Naive thymus-derived CD8-positive, alpha-beta T cell (primary cell): Measurements from ENCODE around the gene PCED1A. TPM values are rescaled to one million over a fixed set of nuclear protein-coding genes. Genes with fewer than 3 reads are reported as not detected.
A peak's percentile ranks its signal among the peaks of the same experiment; 100 is the strongest.

Experiments
- ATAC-seq, 2 donors: fragments of 150-1000 bp; cut with Tn5 transposase in 1 of 2; sonication (Bioruptor Pico), chemical (Tn5 transposase) in 1 of 2; 1 replicate in 1 of 2; 2 replicates in 1 of 2; pipeline ENCODE4 v1.10.0; 2021; ENCODE audit warnings: mild to moderate bottlenecking in 2 of 2, moderate library complexity in 2 of 2
- POLR2A ChIA-PET: fragments of 350-600 bp; sonication (Branson Sonifier 250); formaldehyde crosslinking; loops from one replicate; lab custom pipeline; 2021; ENCODE audit warnings: antibody characterized with exemption; lab: Charles Lee
- DNase-seq, 10 donors: peaks; one replicate each; pipeline versions ENCODE4 v3.0.0 to v3.0.0-alpha.2; 2020 to 2022
- H3K27ac Mint-ChIP-seq, 10 donors: one replicate each; pipeline ENCODE4 v1.8.0; 2020 to 2022; ENCODE audit warnings: mild to moderate bottlenecking in 10 of 10, mixed read lengths in 10 of 10, moderate library complexity in 4 of 10, inconsistent platforms in 1 of 10
- H3K27me3 Mint-ChIP-seq, 5 donors: one replicate each; pipeline ENCODE4 v1.8.0; 2021 to 2022; ENCODE audit warnings: mixed read lengths in 5 of 5
- H3K36me3 Mint-ChIP-seq, 3 donors: one replicate each; pipeline ENCODE4 v1.8.0; 2020 to 2022; ENCODE audit warnings: mixed read lengths in 3 of 3, mild to moderate bottlenecking in 2 of 3, inconsistent platforms in 1 of 3
- H3K4me1 Mint-ChIP-seq, 4 donors: one replicate each; pipeline ENCODE4 v1.8.0; 2021 to 2022; ENCODE audit warnings: mixed read lengths in 4 of 4
- H3K4me3 Mint-ChIP-seq, 10 donors: one replicate each; pipeline ENCODE4 v1.8.0; 2020 to 2022; ENCODE audit warnings: mild to moderate bottlenecking in 10 of 10, mixed read lengths in 10 of 10, moderate library complexity in 6 of 10, inconsistent platforms in 1 of 10
- H3K9me3 Mint-ChIP-seq, 9 donors: one replicate each; pipeline ENCODE4 v1.8.0; 2020 to 2022; ENCODE audit warnings: mixed read lengths in 9 of 9, mild to moderate bottlenecking in 3 of 9, inconsistent platforms in 1 of 9, moderate library complexity in 1 of 9
- polyA plus RNA-seq, 3 donors: library from polyadenylated mRNA; unstranded; fragments of 300-500 nt; fragmentation: Illumina TruSeq; gene quantifications; one replicate each; pipeline ENCODE4 v1.2.3, GENCODE V29; 2021
- total RNA-seq, 8 experiments: library from RNA in 2 of 8; stranded (reverse) in 2 of 8; gene quantifications; one replicate each; pipeline ENCODE4 v1.2.3 and lab custom pipeline; 2021 to 2026

The PCED1A gene
- total and polyA plus RNA-seq, 5 experiments from 2014 or later = 21.9 to 101 (median 29.6) TPM

GRCh38 chr20:2799688-2800520 is 40.6 kb downstream of the PCED1A start:
- no peaks in the 10 kb centered on the region for H3K9me3 Mint-ChIP-seq

DNA sequence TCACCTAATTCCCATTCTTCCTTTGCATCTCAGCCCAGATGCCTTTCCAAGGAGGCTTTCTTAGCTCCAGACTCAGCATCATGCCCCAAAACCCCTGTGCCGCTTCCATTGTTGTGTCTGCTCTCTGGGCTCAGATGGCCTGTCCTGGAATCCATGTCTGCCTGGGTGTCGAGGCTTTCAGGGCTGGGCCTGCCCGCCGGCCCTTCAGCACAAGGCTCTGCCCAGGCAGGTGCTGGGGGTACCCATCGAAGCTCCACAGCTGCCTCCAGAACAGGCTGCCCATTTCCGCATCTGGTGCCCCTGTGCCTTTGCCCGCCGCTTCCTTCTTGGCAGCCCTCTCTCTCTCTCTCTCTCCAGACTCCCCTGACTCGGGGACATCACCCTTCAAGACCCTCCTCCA is 41.2 kb downstream of the PCED1A start:
- peak in 1 of 2 donors; percentile 21 for ATAC-seq

More at GRCh38 chr20:2799688-2800520, 40.6 kb downstream of the PCED1A start:
- DNase-seq = peak in 2 of 10 donors; percentile 9 to 17
- ATAC-seq = peak; percentile 30 to 50
- H3K27ac Mint-ChIP-seq = peak overlapping the region in 7 of 10 donors; percentile 1 to 97 (median 61)
- peaks cover 37 to 83% (median 55%) of the 10 kb centered on the region in 5 donors for H3K27me3 Mint-ChIP-seq
- H3K4me1 Mint-ChIP-seq = peaks cover 19 to 30% (median 28%) of the 10 kb centered on the region in 4 donors
- POLR2A ChIA-PET = interaction anchor here (0.6 to 1.2 kb wide), 3 partner anchors 40 to 1073 kb away, joined by 4 to 7 read pairs (median 4); partner anchors contain the start of gene PCED1A
- peak overlapping the region; percentile 78 to 97 (median 90) for H3K4me3 Mint-ChIP-seq
- H3K36me3 Mint-ChIP-seq = peaks cover 0 to 6% (median 0%) of the 10 kb centered on the region in 3 donors

GRCh38 chr20:2798814-2799213 is 41.6 kb downstream of the PCED1A start:
- no peak for DNase-seq
- Mint-ChIP-seq H3K36me3 (peaks cover 0 to 6% (median 0%) of the 10 kb centered on the region in 3 donors), H3K27ac (peak overlapping the region in 1 of 10 donors; percentile 80), H3K4me3 (peak overlapping the region; percentile 78 to 97 (median 90)), H3K9me3 (no peaks in the 10 kb centered on the region), H3K27me3 (peaks cover 34 to 72% (median 49%) of the 10 kb centered on the region in 5 donors), H3K4me1 (peaks cover 19 to 30% (median 28%) of the 10 kb centered on the region in 4 donors)
- POLR2A ChIA-PET = interaction anchor here (1.2 kb wide), 1 partner anchor 66 kb away, joined by 4 read pairs; no protein-coding TSS in a partner anchor
- no peak for ATAC-seq

More for the DNA sequence above, 41.2 kb downstream of the PCED1A start:
- H3K27ac Mint-ChIP-seq = peak overlapping the region in 4 of 10 donors; percentile 19 to 97 (median 78)
- DNase-seq = no peak
- H3K4me3 Mint-ChIP-seq = peak overlapping the region; percentile 78 to 97 (median 90)
- peaks cover 35 to 76% (median 52%) of the 10 kb centered on the region in 5 donors for H3K27me3 Mint-ChIP-seq
- POLR2A ChIA-PET = interaction anchor here (1.2 kb wide), 1 partner anchor 66 kb away, joined by 4 read pairs; no protein-coding TSS in a partner anchor
- H3K4me1 Mint-ChIP-seq = peaks cover 19 to 30% (median 28%) of the 10 kb centered on the region in 4 donors
- H3K9me3 Mint-ChIP-seq = no peaks in the 10 kb centered on the region
- peaks cover 0 to 6% (median 0%) of the 10 kb centered on the region in 3 donors for H3K36me3 Mint-ChIP-seq

DNA sequence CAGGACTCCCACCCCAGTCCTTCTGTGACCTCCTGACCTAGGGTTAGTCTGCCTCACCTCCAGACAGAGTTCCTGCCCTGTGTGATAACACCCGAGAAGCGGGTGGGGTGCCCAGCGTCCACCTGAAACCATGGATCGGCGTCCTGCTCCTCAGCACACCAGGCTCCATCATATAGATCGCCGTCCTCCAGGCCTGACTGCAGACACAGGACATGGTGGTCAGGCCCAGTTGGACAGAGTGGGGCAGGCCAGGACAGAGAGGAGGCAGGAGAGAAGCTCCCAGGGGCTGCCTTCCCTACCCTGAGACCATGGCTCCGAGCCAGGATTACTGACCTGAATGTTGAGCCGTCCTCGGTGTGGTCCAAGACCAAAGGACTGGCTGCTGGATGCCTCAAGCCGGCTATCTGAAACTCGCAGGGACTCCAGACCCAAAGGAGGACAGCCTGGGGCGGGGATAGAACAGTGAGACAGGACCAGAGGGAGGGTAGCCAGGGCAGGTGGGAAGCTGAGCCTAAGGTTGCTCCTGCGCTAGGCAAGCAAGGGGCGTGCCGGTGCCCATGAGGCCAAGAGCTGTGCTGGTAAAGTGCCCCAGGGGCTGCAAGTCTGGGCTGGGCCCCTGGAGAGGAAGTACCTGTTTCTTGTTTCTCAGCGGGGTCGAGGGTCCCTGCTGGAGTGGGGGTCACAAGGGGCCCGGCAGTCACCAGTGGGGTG is 42.2 kb downstream of the PCED1A start:
- peaks cover 0 to 6% (median 0%) of the 10 kb centered on the region in 3 donors for H3K36me3 Mint-ChIP-seq
- ATAC-seq = no peak
- peaks cover 32 to 73% (median 51%) of the 10 kb centered on the region in 5 donors for H3K27me3 Mint-ChIP-seq
- H3K4me3 Mint-ChIP-seq = peak overlapping the region in 4 of 10 donors; percentile 18 to 68 (median 38)
- H3K4me1 Mint-ChIP-seq = peaks cover 21 to 30% (median 28%) of the 10 kb centered on the region in 4 donors
- POLR2A ChIA-PET = no interaction called here
- peak overlapping the region in 1 of 10 donors; percentile 33 for H3K27ac Mint-ChIP-seq
- no peaks in the 10 kb centered on the region for H3K9me3 Mint-ChIP-seq
- no peak for DNase-seq

- ATAC-seq = no peak
- Mint-ChIP-seq H3K27me3 (peaks cover 28 to 71% (median 49%) of the 10 kb centered on the region in 5 donors), H3K4me1 (peaks cover 21 to 30% (median 28%) of the 10 kb centered on the region in 4 donors), H3K4me3 (peak overlapping the region in 2 of 10 donors; percentile 33 to 78), H3K9me3 (no peaks in the 10 kb centered on the region), H3K27ac (no peak overlapping the region), H3K36me3 (peaks cover 0 to 6% (median 0%) of the 10 kb centered on the region in 3 donors)
- POLR2A ChIA-PET = no interaction called here
- no peak for DNase-seq
These were observed 43.1 kb downstream of the PCED1A start for GRCh38 chr20:2797136-2797983.

DNA sequence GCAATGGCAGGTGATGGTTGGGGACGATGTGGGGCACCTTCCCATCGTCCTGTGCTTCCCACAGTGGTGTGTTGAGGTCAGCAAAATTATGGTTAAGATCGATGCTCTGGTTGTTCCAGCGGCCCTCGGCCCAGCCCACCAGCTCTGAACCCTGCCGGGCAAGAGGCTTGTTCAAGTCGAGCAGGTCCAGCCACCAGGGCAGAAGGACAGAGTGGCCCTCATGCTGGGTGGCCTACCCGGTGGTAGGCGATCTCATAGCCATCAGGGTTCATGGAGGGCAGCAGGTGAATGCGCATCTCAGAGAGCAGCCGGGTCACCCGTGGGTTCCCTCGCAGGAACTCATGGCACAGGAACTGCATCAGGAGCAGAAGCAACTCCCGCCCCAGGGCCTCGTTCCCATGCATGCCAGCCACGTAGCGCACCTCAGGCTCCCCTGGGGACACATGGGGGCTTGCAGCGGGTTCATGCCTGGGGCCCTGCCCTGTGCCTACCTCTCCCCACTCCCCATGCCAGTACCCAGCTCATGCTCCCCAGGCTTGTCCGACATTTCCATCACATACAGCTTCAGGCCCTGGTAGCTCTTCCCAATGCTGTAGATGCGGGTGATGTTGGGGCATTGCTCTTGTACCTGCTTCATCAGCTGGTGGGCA is 44.3 kb downstream of the PCED1A start:
- H3K27me3 Mint-ChIP-seq = peaks cover 23 to 61% (median 41%) of the 10 kb centered on the region in 5 donors
- ATAC-seq (no peak), DNase-seq (no peak)
- H3K4me1 Mint-ChIP-seq = peaks cover 20 to 24% (median 23%) of the 10 kb centered on the region in 4 donors
- no peak overlapping the region for H3K4me3 Mint-ChIP-seq
- POLR2A ChIA-PET = no interaction called here
- H3K27ac Mint-ChIP-seq = peak overlapping the region in 1 of 10 donors; percentile 50
- peaks cover 0 to 6% (median 0%) of the 10 kb centered on the region in 3 donors for H3K36me3 Mint-ChIP-seq
- no peaks in the 10 kb centered on the region for H3K9me3 Mint-ChIP-seq

- H3K36me3 Mint-ChIP-seq = peaks cover 0 to 6% (median 0%) of the 10 kb centered on the region in 3 donors
- peaks cover 18 to 54% (median 36%) of the 10 kb centered on the region in 5 donors for H3K27me3 Mint-ChIP-seq
- DNase-seq (no peak), ATAC-seq (no peak)
- H3K4me1 Mint-ChIP-seq = peaks cover 15 to 18% (median 17%) of the 10 kb centered on the region in 4 donors
- H3K9me3 Mint-ChIP-seq = no peaks in the 10 kb centered on the region
- POLR2A ChIA-PET = no interaction called here
- H3K27ac Mint-ChIP-seq = no peak overlapping the region
- no peak overlapping the region for H3K4me3 Mint-ChIP-seq
These were observed 45.0 kb downstream of the PCED1A start for GRCh38 chr20:2795451-2795850.

- no peak overlapping the region for H3K27ac Mint-ChIP-seq
- H3K4me1 Mint-ChIP-seq = peaks cover 13 to 15% (median 13%) of the 10 kb centered on the region in 4 donors
- peaks cover 0 to 5% (median 0%) of the 10 kb centered on the region in 3 donors for H3K36me3 Mint-ChIP-seq
- DNase-seq = no peak
- no peak for ATAC-seq
- no peaks in the 10 kb centered on the region for H3K9me3 Mint-ChIP-seq
- POLR2A ChIA-PET = no interaction called here
- peaks cover 18 to 51% (median 34%) of the 10 kb centered on the region in 5 donors for H3K27me3 Mint-ChIP-seq
- no peak overlapping the region for H3K4me3 Mint-ChIP-seq
These were observed 45.5 kb downstream of the PCED1A start for GRCh38 chr20:2794866-2795447.

DNA sequence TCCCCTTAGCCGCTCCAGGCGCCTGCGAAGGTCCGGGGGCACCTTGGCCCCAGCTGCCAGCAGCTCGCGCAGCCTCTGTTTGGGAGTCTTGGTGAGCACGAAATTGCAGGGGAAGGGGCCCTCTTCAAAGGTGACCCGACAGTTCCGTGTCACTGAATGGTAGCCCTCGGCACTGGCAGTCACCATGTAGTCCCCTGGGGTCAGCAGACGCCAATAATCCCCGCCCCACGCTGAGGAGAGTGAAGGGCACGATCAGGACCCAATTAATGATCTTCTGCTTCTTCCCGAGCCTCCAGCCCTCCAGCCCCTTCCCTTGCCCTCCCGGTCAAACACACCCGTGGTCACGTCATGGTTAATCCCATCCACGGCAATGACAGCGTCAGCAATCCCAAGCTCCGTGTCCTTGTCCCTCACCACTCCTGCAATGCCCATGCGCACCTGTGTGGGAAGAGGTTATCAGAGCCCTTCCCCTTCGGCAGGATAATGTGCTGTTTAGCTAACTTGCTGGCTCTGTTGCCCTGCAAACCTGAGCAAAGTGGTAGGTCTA is 46.2 kb downstream of the PCED1A start:
- Mint-ChIP-seq H3K4me1 (peaks cover 6 to 8% (median 7%) of the 10 kb centered on the region in 4 donors), H3K27ac (no peak overlapping the region), H3K4me3 (no peak overlapping the region), H3K9me3 (no peaks in the 10 kb centered on the region), H3K36me3 (no peaks in the 10 kb centered on the region), H3K27me3 (peaks cover 13 to 46% (median 27%) of the 10 kb centered on the region in 5 donors)
- POLR2A ChIA-PET = no interaction called here
- ATAC-seq = no peak
- DNase-seq = no peak

DNA sequence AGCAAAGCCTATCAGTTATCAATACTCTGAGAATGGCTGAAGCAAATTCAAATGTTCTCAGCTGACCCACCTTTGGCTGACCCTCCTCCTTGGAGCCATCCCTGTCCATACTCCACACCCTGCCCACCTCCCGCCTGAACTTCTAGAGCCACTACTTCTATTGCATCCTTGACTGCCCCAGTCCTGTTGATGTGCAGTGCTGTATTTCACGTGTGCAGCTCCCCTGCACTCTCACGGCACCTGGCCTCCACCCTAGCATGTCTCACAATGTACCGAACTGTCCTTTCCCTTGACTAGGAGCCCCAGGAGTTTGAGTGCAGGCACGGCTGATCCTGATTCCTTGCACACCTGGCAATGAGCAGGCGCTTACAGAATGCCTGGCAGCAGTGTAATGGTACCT is 47.0 kb downstream of the PCED1A start:
- POLR2A ChIA-PET = no interaction called here
- DNase-seq = no peak
- no peak overlapping the region for H3K4me3 Mint-ChIP-seq

More for the DNA sequence above, 47.0 kb downstream of the PCED1A start:
- H3K27me3 Mint-ChIP-seq = peaks cover 6 to 44% (median 20%) of the 10 kb centered on the region in 5 donors
- ATAC-seq = no peak
- peak overlapping the region in 1 of 10 donors; percentile 66 for H3K27ac Mint-ChIP-seq
- H3K4me1 Mint-ChIP-seq = peaks cover 0 to 4% (median 1%) of the 10 kb centered on the region in 4 donors
- H3K36me3 Mint-ChIP-seq = no peaks in the 10 kb centered on the region
- no peaks in the 10 kb centered on the region for H3K9me3 Mint-ChIP-seq
